GM21526 (cell line): ENCODE measurements around the gene MEGF6.
"Not testable (repeated sequence)": the region's sequence is repeated elsewhere in the genome, so short reads cannot be mapped to it uniquely, and the experiment has no call there.

ENCODE experiments used
- ATAC-seq: cut with Tn5 transposase; IDR thresholded peaks from one replicate; pipeline ENCODE4 v1.9.1; 2021; ENCODE audit warnings: moderate library complexity; ENCODE audit not compliant: unreplicated experiment, low FRiP score

Gene MEGF6

GRCh38 chr1:3597599-3597964, 13.7 kb downstream of the MEGF6 start:
- no peak for ATAC-seq

DNA sequence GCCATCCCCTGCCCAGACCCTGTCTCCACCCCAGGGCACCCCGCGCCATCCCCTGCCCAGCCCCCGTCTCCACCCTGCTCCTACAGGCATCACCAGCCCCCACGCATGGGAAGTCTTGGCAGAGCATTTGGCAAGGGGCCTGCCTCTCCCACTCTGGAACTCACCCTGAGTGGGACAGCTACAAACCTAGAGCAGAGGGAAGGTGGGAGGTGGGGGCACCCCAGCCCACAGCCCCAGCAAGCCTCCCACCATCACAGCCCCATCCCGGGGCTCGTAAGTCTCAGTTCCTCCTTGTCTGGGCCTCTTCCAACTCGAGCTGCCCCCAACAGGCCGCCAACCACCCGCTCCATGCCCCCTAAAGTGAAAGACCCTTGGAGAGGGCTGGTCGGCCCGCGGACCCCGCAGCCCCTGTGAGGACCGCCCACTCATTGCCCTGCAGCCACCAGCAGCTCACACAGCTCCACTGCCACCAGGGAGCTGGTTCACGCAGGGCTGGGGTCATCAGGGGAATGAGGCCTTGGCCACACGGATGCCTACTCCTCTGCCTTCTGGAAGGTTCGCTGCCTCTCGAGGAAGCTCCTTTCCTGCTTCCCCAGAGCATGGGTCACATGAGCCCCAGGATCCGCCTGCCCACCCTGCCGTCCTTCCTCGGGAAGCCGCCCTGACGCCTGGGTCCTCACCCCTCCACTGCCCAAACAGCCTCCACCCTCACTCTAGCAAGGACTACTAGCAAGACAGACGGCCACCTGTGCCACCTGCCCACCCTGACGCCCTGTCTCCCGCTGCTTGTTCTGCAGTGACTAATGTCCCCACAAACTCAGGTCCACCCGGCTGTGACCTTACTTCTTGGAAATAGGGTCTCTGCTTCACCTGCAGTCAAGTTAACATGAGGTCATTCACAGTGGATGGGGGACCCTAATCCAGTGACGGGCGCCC, 14.4 kb downstream of the MEGF6 start:
- ATAC-seq: no peak

DNA sequence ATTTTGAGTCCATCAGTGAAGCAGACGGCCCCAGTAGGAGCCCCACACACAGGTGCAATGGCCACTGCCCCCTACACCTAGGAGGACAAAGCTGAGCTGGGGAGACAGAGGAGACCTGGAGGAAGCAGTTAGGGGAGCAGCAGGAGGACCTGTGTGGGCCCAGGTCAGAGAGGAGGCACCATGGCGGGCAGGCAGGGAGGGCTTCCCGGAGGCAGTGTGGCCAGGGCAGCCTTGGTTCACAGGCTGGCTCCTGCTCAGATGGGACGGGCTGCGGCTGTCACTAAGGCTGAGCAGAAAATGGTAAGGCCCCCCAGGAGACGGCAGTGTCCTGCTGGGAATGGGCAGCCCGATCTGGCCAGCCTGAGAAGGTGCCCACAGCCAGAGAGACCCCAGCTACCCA, 15.4 kb downstream of the MEGF6 start:
- no peak for ATAC-seq

DNA sequence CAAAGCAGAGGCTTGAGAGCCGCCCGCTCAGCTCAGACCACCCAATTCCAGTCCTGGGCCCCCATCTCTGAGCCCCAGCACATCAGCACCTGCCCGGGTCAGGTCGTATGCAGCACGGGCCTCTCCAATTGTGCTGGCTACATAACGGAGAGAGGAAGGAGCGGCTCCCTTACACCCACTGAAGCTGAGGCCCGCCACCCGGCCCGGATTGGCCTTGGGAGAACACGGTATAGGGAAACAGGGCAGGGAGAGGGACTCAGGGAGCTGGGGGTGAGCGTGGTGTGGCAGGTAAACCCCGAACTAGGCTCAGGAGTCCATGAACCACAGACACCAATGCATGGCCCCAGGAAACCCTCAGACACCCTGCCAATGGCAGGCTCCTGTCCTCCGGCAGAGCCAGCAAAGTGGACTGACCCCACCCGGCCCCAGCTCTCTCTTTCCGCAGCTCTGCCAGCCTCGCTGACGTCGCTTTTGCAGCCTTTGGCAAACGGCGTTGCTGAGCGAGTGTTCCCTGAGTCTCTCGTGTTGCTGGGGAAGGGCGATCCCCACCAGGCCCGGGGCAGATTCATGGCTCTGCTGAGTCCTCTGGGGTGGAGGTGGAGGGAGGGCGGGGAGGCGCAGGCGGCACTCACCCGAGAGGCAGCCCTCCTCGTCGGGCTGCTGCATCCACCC, 16.5 kb downstream of the MEGF6 start:
- ATAC-seq: no peak

DNA sequence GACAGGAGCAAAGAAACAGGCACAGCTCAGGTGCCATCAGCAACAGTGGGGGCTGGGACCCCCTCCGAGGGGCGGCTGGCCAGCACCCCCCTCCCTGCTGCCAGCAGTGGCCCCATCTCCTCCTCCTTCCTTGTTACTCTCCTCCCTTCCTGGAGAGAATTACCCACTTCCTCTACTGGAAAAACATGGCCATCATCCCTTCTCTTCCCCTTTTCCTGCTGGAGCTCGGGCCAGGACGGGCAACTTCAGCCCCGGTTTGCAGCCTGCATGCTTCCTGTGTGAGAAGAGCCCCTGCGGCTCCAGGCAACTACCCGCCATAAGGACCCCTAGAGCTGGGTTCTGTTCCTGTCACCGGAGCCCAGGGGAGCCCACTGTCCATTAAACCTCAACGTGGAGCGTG, 17.6 kb downstream of the MEGF6 start:
- no peak for ATAC-seq

DNA sequence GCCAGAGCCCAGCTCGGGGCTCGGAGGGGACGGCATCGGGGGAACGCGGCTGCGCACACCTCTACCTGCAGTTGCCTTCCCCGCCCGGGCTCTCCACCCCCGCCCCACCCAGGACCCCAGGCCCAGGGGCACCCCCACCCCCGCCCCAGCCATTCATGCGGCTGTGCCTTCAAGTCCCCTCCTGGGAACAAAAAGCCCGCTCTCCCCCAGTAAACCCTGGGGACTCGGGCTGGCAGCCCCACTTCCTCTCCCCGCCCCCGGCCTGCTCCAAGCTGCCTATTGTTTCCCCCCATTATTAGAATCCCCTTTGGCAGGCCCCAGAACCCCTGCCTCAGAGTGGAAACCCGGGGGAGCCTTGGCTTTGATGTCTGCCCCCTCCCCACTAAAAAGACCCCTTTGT, 18.0 kb downstream of the MEGF6 start:
- no peak for ATAC-seq

- ATAC-seq: no peak
These were observed 20.1 kb downstream of the MEGF6 start for GRCh38 chr1:3590951-3591865.

DNA sequence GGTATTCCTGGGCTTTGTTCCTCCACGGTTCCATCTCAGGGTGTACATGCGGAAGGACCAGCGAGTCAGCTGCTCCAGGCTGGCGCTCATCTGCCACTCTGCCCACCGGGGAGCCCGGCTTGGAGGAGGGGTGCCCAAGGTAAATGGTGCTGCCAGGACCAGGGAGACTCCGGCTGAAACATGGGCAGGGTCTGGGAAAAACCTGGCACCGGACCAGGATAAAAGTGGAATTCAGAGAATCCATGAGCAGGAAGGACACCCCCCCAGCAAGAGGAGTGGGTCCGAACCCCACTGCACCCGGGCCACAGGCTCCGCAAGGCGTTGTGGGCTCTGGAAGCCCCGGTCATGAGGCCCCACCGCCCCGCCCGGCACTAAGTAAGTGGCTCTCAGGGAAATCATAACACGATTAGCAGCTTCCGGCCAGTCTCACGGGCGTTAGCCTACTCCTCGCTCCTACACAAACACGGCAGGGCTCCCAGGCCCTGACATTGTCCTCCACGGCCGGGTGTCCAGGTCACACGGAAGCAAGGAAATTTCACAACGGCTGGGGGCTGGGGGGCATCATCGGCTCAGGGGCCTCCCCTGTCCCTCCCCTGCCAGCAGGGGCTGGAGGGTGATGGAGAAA, 21.1 kb downstream of the MEGF6 start:
- ATAC-seq: no peak

GRCh38 chr1:3588395-3588794, 22.9 kb downstream of the MEGF6 start:
- no peak for ATAC-seq

GRCh38 chr1:3586986-3587759, 24.1 kb downstream of the MEGF6 start:
- ATAC-seq: no peak

GRCh38 chr1:3585940-3586568, 25.3 kb downstream of the MEGF6 start:
- ATAC-seq: no peak

DNA sequence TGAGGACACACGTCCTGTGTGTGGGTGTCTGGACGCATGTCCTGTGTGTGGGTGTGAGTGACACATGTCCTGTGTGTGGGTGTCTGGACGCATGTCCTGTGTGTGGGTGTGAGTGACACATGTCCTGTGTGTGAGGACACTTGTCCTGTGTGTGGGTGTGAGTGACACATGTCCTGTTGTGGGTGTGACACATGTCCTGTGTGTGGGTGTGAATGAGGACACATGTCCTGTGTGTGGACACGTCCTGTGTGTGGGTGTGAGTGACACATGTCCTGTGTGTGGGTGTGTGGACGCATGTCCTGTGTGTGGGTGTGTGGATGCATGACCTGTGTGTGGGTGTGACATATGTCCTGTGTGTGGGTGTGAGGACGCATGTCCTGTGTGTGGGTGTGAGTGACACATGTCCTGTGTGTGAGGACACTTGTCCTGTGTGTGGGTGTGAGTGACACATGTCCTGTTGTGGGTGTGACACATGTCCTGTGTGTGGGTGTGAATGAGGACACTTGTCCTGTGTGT, 25.9 kb downstream of the MEGF6 start:
- not testable (repeated sequence) for ATAC-seq

- ATAC-seq: no peak
These were observed 26.4 kb downstream of the MEGF6 start for GRCh38 chr1:3584915-3585314.

- not testable (repeated sequence) for ATAC-seq
These were observed 27.6 kb downstream of the MEGF6 start for GRCh38 chr1:3583751-3584150.

- no peak for ATAC-seq
These were observed 29.8 kb downstream of the MEGF6 start for GRCh38 chr1:3581296-3582036.

GRCh38 chr1:3580231-3580630, 31.1 kb downstream of the MEGF6 start:
- ATAC-seq: no peak

DNA sequence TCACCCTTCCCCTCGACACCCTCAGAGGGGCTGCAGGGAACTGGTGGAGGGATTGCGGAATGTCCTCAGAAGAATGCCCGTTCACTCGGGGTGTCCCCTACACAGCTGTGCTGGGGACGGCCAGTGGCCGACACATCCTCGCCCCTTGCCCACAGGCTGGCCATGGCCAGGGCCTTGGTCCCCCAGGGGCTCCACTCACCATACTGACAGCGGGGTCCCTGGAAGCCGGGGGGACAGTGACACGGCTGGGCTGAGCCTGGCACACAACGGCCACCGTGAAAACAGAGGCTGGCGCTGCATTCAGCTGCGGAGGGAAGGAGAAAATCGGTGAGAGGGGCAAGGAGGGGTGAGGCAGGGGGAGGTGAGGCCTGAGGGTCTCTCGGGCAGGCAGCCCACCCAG, 31.7 kb downstream of the MEGF6 start:
- no peak for ATAC-seq

- ATAC-seq: no peak
These were observed 32.4 kb downstream of the MEGF6 start for GRCh38 chr1:3578906-3579305.
